GM23338 (cell line): Measurements from ENCODE around the gene FOXP2. TPM values are rescaled to one million over a fixed set of nuclear protein-coding genes. Genes with fewer than 3 reads are reported as not detected.

Source experiments
- ATAC-seq: fragments of 200-7000 bp; cut with Tn5 transposase; 3 replicates; pipeline ENCODE4 v1.9.1; 2020
- DNase-seq: peaks from one replicate; pipeline ENCODE4 v3.0.0-alpha.2; 2015; ENCODE audit warnings: low spot score
- H2AFZ ChIP-seq: fragments of 200-600 bp; sonication (generic); 2 replicates; pipeline ENCODE4 v1.8.0; 2016; ENCODE audit warnings: antibody characterized with exemption, mild to moderate bottlenecking, moderate library complexity
- H3F3A ChIP-seq: fragments of 200-600 bp; sonication (generic); replicated peaks from 2 replicates; pipeline ENCODE4 v1.8.0; 2017; ENCODE audit warnings: antibody characterized with exemption, mixed run types, low read depth
- H3K27ac ChIP-seq: fragments of 200-600 bp; sonication (generic); 2 replicates; pipeline ENCODE4 v1.6.1; 2016; ENCODE audit warnings: low read depth
- H3K27me3 ChIP-seq: fragments of 200-600 bp; sonication (generic); 2 replicates; pipeline ENCODE4 v1.8.0; 2016; ENCODE audit warnings: mild to moderate bottlenecking, mixed run types, moderate library complexity; ENCODE audit not compliant: insufficient read depth
- H3K36me3 ChIP-seq: fragments of 200-600 bp; sonication (generic); 2 replicates; pipeline ENCODE4 v1.8.0; 2016; ENCODE audit warnings: mild to moderate bottlenecking; ENCODE audit not compliant: insufficient read depth
- H3K4me1 ChIP-seq: fragments of 200-600 bp; sonication (generic); 2 replicates; pipeline ENCODE4 v1.8.0; 2016; ENCODE audit warnings: mild to moderate bottlenecking, moderate library complexity; ENCODE audit not compliant: insufficient read depth
- H3K4me2 ChIP-seq: fragments of 200-600 bp; sonication (generic); 2 replicates; pipeline ENCODE4 v1.7.1; 2017; ENCODE audit warnings: mixed run types
- H3K4me3 ChIP-seq: fragments of 200-600 bp; sonication (generic); 2 replicates; pipeline ENCODE4 v1.6.1; 2016; ENCODE audit warnings: mixed run types
- H3K79me2 ChIP-seq: fragments of 200-600 bp; sonication (generic); replicated peaks from 2 replicates; pipeline ENCODE4 v1.8.0; 2017; ENCODE audit warnings: mild to moderate bottlenecking; ENCODE audit not compliant: insufficient read depth
- H3K9me2 ChIP-seq: fragments of 200-600 bp; sonication (generic); 2 replicates; pipeline ENCODE4 v1.8.0; 2017; ENCODE audit not compliant: insufficient read depth
- H4K20me1 ChIP-seq: fragments of 200-600 bp; sonication (generic); replicated peaks from 2 replicates; pipeline ENCODE4 v1.8.0; 2017; ENCODE audit warnings: mild to moderate bottlenecking; ENCODE audit not compliant: insufficient read depth
- H3K27ac Mint-ChIP-seq: 2 replicates; pipeline ENCODE4 v1.8.0; 2020; ENCODE audit warnings: inconsistent platforms, mild to moderate bottlenecking, moderate library complexity, mixed read lengths
- H3K27me3 Mint-ChIP-seq: 3 replicates; pipeline ENCODE4 v1.8.0; 2022; ENCODE audit warnings: low read depth, mild to moderate bottlenecking, moderate library complexity, mixed read lengths, inconsistent platforms; ENCODE audit not compliant: insufficient read depth, poor library complexity
- H3K36me3 Mint-ChIP-seq: 3 replicates; pipeline ENCODE4 v1.8.0; 2021; ENCODE audit warnings: low read depth, mild to moderate bottlenecking, inconsistent platforms, moderate library complexity, mixed read lengths
- H3K4me1 Mint-ChIP-seq: 3 replicates; pipeline ENCODE4 v1.8.0; 2020; ENCODE audit warnings: mild to moderate bottlenecking, inconsistent platforms, mixed read lengths
- H3K4me3 Mint-ChIP-seq: 3 replicates; pipeline ENCODE4 v1.8.0; 2021; ENCODE audit warnings: moderate library complexity, mild to moderate bottlenecking, inconsistent platforms, mixed read lengths
- H3K9me3 Mint-ChIP-seq: 3 replicates; pipeline ENCODE4 v1.8.0; 2020; ENCODE audit warnings: moderate library complexity, mild to moderate bottlenecking, inconsistent platforms, mixed read lengths
- CREB1 ChIP-seq: fragments of 250-450 bp; sonication (Bioruptor Pico); IDR thresholded peaks from 2 replicates; pipeline ENCODE4 v1.5.0; 2020; ENCODE audit warnings: low read depth, mild to moderate bottlenecking, moderate library complexity
- EZH2 ChIP-seq: fragments of 200-600 bp; sonication (generic); IDR thresholded peaks from one replicate; pipeline ENCODE4 v1.8.0; 2017; ENCODE audit warnings: antibody characterized with exemption, mild to moderate bottlenecking, low read depth; ENCODE audit not compliant: unreplicated experiment
- EZH2phosphoT487 ChIP-seq: fragments of 200-600 bp; sonication (generic); IDR thresholded peaks from one replicate; pipeline ENCODE4 v1.8.1; 2018; ENCODE audit warnings: antibody characterized with exemption; ENCODE audit not compliant: unreplicated experiment
- JUNB ChIP-seq: IDR thresholded peaks from one replicate; pipeline ENCODE4 v1.6.1; 2016; ENCODE audit warnings: antibody characterized with exemption; ENCODE audit not compliant: unreplicated experiment
- NANOG ChIP-seq: IDR thresholded peaks from 2 replicates; pipeline ENCODE4 v1.6.1; 2016; ENCODE audit warnings: antibody characterized with exemption, borderline replicate concordance
- POLR2AphosphoS5 ChIP-seq: IDR thresholded peaks from 2 replicates; pipeline ENCODE4 v1.6.1; 2016; ENCODE audit warnings: antibody characterized with exemption, low read depth
- STAT1 ChIP-seq: IDR thresholded peaks from one replicate; pipeline ENCODE4 v1.6.1; 2016; ENCODE audit warnings: antibody characterized with exemption; ENCODE audit not compliant: unreplicated experiment
- ZNF114 ChIP-seq: fragments of 250-450 bp; sonication (Bioruptor Pico); IDR thresholded peaks from 2 replicates; pipeline ENCODE4 v1.5.0; 2020; ENCODE audit warnings: mild to moderate bottlenecking, moderate library complexity
- ZNF331 ChIP-seq: fragments of 250-450 bp; sonication (Bioruptor Pico); IDR thresholded peaks from 2 replicates; pipeline ENCODE4 v1.5.0; 2020; ENCODE audit warnings: low read depth, mild to moderate bottlenecking, moderate library complexity
- polyA plus RNA-seq: library from polyadenylated mRNA; unstranded; fragments of >200 nt; fragmentation: Nextera tagmentation; extraction: Ambion mirVana; gene quantifications from 2 replicates; pipeline ENCODE4 v1.2.1, GENCODE V29; 2016
- total RNA-seq: library from RNA; depleted of rRNA; stranded (reverse); fragments of >200 nt; shearing (Covaris generic); gene quantifications from 2 replicates; pipeline ENCODE4 v1.2.3, GENCODE V29; 2014
- TF ChIP-seq, protein P1 (sequence below): fragments of 250-450 bp; sonication (Bioruptor Pico); IDR thresholded peaks from 2 replicates; pipeline ENCODE4 v1.5.0; 2020; ENCODE audit warnings: mild to moderate bottlenecking, moderate library complexity
- TF ChIP-seq, protein P2 (sequence below): IDR thresholded peaks from one replicate; pipeline ENCODE4 v1.6.1; 2018; ENCODE audit warnings: antibody characterized with exemption; ENCODE audit not compliant: unreplicated experiment
- TF ChIP-seq, protein P3 (sequence below), 2 experiments: fragments of 200-600 bp in 1 of 2; sonication (generic) in 1 of 2; conservative IDR thresholded peaks; 2 replicates each; pipeline versions ENCODE4 v1.5.1 to v1.6.1; 2016 to 2017; ENCODE audit warnings: antibody characterized with exemption in 2 of 2, low read depth in 2 of 2, mild to moderate bottlenecking in 2 of 2, moderate library complexity in 1 of 2

Gene FOXP2
- total and polyA plus RNA-seq, 2 experiments from 2014 or later = 0.03 to 0.24 TPM

DNA sequence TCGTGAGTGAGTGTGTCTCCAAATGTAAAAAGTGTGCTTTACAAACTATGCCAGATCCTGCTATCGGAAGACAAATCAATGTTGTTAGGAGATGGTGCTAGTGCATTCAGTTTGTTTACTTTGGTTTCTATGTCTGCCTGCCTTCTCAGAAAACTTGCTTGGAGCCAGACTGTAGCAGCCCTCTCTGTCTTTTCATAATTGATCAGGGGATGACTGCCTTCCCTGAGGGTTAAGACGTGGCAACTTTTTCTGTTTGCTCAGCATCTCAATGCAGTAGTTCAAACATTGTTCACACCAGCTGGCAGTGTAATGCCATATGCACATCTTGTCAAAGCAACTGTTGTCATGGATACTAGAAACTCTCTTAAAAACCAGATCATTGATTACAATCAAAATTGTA is 118.5 kb downstream of the FOXP2 start:
- TF ChIP-seq POLR2AphosphoS5 (no peak), EZH2 (no peak), ZNF114 (no peak), CREB1 (CRISPR knock-in tag) (no peak), STAT1 (no peak), JUNB (no peak), ZNF331 (no peak), EZH2phosphoT487 (no peak), NANOG (no peak)
- TF ChIP-seq, protein P1, sequence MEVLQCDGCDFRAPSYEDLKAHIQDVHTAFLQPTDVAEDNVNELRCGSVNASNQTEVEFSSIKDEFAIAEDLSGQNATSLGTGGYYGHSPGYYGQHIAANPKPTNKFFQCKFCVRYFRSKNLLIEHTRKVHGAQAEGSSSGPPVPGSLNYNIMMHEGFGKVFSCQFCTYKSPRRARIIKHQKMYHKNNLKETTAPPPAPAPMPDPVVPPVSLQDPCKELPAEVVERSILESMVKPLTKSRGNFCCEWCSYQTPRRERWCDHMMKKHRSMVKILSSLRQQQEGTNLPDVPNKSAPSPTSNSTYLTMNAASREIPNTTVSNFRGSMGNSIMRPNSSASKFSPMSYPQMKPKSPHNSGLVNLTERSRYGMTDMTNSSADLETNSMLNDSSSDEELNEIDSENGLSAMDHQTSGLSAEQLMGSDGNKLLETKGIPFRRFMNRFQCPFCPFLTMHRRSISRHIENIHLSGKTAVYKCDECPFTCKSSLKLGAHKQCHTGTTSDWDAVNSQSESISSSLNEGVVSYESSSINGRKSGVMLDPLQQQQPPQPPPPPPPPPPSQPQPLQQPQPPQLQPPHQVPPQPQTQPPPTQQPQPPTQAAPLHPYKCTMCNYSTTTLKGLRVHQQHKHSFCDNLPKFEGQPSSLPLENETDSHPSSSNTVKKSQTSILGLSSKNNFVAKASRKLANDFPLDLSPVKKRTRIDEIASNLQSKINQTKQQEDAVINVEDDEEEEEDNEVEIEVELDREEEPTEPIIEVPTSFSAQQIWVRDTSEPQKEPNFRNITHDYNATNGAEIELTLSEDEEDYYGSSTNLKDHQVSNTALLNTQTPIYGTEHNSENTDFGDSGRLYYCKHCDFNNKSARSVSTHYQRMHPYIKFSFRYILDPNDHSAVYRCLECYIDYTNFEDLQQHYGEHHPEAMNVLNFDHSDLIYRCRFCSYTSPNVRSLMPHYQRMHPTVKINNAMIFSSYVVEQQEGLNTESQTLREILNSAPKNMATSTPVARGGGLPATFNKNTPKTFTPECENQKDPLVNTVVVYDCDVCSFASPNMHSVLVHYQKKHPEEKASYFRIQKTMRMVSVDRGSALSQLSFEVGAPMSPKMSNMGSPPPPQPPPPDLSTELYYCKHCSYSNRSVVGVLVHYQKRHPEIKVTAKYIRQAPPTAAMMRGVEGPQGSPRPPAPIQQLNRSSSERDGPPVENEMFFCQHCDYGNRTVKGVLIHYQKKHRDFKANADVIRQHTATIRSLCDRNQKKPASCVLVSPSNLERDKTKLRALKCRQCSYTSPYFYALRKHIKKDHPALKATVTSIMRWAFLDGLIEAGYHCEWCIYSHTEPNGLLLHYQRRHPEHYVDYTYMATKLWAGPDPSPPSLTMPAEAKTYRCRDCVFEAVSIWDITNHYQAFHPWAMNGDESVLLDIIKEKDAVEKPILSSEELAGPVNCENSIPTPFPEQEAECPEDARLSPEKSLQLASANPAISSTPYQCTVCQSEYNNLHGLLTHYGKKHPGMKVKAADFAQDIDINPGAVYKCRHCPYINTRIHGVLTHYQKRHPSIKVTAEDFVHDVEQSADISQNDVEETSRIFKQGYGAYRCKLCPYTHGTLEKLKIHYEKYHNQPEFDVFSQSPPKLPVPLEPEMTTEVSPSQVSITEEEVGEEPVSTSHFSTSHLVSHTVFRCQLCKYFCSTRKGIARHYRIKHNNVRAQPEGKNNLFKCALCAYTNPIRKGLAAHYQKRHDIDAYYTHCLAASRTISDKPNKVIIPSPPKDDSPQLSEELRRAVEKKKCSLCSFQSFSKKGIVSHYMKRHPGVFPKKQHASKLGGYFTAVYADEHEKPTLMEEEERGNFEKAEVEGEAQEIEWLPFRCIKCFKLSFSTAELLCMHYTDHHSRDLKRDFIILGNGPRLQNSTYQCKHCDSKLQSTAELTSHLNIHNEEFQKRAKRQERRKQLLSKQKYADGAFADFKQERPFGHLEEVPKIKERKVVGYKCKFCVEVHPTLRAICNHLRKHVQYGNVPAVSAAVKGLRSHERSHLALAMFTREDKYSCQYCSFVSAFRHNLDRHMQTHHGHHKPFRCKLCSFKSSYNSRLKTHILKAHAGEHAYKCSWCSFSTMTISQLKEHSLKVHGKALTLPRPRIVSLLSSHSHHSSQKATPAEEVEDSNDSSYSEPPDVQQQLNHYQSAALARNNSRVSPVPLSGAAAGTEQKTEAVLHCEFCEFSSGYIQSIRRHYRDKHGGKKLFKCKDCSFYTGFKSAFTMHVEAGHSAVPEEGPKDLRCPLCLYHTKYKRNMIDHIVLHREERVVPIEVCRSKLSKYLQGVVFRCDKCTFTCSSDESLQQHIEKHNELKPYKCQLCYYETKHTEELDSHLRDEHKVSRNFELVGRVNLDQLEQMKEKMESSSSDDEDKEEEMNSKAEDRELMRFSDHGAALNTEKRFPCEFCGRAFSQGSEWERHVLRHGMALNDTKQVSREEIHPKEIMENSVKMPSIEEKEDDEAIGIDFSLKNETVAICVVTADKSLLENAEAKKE (CRISPR knock-in tag) = no peak
- TF ChIP-seq, protein P2, sequence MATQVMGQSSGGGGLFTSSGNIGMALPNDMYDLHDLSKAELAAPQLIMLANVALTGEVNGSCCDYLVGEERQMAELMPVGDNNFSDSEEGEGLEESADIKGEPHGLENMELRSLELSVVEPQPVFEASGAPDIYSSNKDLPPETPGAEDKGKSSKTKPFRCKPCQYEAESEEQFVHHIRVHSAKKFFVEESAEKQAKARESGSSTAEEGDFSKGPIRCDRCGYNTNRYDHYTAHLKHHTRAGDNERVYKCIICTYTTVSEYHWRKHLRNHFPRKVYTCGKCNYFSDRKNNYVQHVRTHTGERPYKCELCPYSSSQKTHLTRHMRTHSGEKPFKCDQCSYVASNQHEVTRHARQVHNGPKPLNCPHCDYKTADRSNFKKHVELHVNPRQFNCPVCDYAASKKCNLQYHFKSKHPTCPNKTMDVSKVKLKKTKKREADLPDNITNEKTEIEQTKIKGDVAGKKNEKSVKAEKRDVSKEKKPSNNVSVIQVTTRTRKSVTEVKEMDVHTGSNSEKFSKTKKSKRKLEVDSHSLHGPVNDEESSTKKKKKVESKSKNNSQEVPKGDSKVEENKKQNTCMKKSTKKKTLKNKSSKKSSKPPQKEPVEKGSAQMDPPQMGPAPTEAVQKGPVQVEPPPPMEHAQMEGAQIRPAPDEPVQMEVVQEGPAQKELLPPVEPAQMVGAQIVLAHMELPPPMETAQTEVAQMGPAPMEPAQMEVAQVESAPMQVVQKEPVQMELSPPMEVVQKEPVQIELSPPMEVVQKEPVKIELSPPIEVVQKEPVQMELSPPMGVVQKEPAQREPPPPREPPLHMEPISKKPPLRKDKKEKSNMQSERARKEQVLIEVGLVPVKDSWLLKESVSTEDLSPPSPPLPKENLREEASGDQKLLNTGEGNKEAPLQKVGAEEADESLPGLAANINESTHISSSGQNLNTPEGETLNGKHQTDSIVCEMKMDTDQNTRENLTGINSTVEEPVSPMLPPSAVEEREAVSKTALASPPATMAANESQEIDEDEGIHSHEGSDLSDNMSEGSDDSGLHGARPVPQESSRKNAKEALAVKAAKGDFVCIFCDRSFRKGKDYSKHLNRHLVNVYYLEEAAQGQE = no peak
- TF ChIP-seq, protein P3, sequence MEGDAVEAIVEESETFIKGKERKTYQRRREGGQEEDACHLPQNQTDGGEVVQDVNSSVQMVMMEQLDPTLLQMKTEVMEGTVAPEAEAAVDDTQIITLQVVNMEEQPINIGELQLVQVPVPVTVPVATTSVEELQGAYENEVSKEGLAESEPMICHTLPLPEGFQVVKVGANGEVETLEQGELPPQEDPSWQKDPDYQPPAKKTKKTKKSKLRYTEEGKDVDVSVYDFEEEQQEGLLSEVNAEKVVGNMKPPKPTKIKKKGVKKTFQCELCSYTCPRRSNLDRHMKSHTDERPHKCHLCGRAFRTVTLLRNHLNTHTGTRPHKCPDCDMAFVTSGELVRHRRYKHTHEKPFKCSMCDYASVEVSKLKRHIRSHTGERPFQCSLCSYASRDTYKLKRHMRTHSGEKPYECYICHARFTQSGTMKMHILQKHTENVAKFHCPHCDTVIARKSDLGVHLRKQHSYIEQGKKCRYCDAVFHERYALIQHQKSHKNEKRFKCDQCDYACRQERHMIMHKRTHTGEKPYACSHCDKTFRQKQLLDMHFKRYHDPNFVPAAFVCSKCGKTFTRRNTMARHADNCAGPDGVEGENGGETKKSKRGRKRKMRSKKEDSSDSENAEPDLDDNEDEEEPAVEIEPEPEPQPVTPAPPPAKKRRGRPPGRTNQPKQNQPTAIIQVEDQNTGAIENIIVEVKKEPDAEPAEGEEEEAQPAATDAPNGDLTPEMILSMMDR (conservative IDR thresholded peaks at IDR 0.05; ENCODE audit: low read depth in 2 of 2) = no peak
- H3K4me1 Mint-ChIP-seq = peaks cover 11% of the 10 kb centered on the region; the same call in 2 of the 3 replicates
- no peak overlapping the region for H3K4me2 ChIP-seq
- H3K27me3 Mint-ChIP-seq = peaks cover 2% of the 10 kb centered on the region
- H3K27ac Mint-ChIP-seq = no peak overlapping the region
- DNase-seq = peak; percentile 11
- H3F3A ChIP-seq = no peaks in the 10 kb centered on the region
- no peak overlapping the region for H3K27ac ChIP-seq
- no peak overlapping the region for H3K4me3 ChIP-seq
- no peak overlapping the region for H3K4me3 Mint-ChIP-seq
- no peak for ATAC-seq
- H3K36me3 ChIP-seq = no peaks in the 10 kb centered on the region
- H3K4me1 ChIP-seq = no peaks in the 10 kb centered on the region
- H3K9me2 ChIP-seq = no peaks in the 10 kb centered on the region
- H3K27me3 ChIP-seq = no peaks in the 10 kb centered on the region
- H3K9me3 Mint-ChIP-seq = no peaks in the 10 kb centered on the region
- no peaks in the 10 kb centered on the region for H3K79me2 ChIP-seq
- no peak overlapping the region for H2AFZ ChIP-seq
- no peaks in the 10 kb centered on the region for H4K20me1 ChIP-seq
- no peaks in the 10 kb centered on the region for H3K36me3 Mint-ChIP-seq
